Activated naive CD8-positive, alpha-beta T cell treated with anti-CD3 and anti-CD28 coated beads, Interleukin-2, amount 50 U/mL, for 16 hours (primary cell): Measurements from ENCODE around the gene PAIP1.
"Not testable (repeated sequence)": the region's sequence is repeated elsewhere in the genome, so short reads cannot be mapped to it uniquely, and the experiment has no call there.

Experiments
- DNase-seq: peaks from one replicate; pipeline ENCODE4 v3.0.0-alpha.2; 2020; ENCODE audit warnings: low read depth, low spot score

Gene PAIP1

GRCh38 chr5:43514816-43515677, 41.8 kb downstream of the PAIP1 start, which contains the start of gene C5orf34:
C5orf34 (minus strand) TSS chr5:43515148; CDS start chr5:43509339, 5,809 bp downstream.
- peak; percentile 86 for DNase-seq

- DNase-seq = no peak
These were observed 42.4 kb downstream of the PAIP1 start for GRCh38 chr5:43514471-43514815.

GRCh38 chr5:43514025-43514424, 42.9 kb downstream of the PAIP1 start:
- DNase-seq = no peak

GRCh38 chr5:43511062-43511461, 45.8 kb downstream of the PAIP1 start:
- not testable (repeated sequence) for DNase-seq

DNA sequence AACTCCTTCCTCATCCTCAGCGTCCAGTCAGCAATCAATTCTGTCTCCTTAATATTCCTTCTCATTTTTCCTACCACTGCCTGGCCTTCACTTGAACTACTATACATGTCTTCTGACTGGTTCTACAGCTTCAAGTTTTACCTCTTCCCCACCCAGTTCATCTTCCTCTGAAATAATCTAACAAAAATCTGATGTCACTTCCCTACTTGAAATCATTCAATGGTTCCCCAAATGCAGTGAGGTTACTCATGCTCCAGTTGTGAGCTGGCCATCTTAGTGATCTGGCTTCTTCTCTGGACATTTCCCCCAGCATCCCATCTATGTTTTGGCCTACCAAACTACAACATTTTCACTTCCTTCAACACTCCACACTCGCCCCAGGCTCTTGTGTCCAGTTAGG, 58.3 kb downstream of the PAIP1 start:
- DNase-seq = no peak

GRCh38 chr5:43497311-43498104, 59.4 kb downstream of the PAIP1 start:
- no peak for DNase-seq

DNA sequence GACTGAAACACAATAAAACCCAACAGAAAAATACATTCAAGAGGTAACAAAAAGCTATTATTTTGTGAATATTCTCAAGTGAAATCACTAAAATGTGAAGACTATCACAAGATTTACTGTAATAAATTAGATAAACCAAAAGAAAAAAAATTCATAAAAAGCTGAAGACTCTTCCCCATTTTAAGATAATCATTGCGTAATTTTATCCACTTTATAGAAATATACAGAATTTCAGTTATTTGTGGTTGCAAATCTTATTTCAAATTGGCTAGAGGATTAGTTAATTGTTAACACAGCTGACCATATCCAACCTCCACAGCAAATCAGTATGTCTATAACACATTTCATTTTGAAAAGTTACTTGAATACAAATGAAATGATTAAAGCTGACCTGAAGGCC, 65.6 kb downstream of the PAIP1 start:
- DNase-seq = no peak

DNA sequence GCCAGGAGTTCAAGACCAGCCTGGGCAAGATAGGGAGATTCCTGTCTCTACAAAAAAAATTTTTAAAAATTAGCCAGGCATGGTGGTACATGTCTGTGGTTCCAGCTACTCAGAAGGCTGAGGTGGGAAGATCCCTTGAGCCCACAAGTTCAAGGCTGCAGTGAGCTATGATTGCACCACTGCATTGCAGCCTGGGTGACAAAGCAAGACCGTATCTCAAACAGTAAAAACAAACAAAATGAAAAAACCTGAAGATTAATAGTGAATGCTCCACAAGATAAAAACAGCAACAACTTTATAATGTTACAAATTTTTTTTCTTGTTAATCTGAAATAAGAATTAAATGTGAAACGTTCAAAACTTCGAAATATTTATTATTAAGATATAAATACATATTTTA, 70.5 kb downstream of the PAIP1 start:
- DNase-seq = no peak

DNA sequence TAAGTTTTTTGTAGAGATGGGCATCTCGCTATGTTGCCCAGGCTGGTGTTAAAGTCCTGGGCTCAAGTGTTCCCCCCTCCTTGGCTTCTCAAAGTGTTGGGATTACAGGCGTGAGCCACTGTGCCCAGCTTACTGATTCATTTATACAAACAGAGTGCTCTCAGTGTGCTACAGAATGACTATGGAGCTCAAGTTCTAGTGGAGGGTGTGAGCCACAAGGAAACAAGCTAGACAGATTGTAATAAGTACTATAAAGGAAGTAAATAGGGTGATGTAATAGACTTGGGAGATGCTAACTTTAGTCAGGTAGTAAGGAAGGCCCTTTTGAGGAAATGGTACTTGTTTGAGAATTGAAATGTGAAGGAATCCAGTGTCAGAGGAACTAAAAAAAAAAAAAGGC, 71.5 kb downstream of the PAIP1 start:
- no peak for DNase-seq

GRCh38 chr5:43484106-43484849, 72.6 kb downstream of the PAIP1 start:
- DNase-seq = peak; percentile 77

DNA sequence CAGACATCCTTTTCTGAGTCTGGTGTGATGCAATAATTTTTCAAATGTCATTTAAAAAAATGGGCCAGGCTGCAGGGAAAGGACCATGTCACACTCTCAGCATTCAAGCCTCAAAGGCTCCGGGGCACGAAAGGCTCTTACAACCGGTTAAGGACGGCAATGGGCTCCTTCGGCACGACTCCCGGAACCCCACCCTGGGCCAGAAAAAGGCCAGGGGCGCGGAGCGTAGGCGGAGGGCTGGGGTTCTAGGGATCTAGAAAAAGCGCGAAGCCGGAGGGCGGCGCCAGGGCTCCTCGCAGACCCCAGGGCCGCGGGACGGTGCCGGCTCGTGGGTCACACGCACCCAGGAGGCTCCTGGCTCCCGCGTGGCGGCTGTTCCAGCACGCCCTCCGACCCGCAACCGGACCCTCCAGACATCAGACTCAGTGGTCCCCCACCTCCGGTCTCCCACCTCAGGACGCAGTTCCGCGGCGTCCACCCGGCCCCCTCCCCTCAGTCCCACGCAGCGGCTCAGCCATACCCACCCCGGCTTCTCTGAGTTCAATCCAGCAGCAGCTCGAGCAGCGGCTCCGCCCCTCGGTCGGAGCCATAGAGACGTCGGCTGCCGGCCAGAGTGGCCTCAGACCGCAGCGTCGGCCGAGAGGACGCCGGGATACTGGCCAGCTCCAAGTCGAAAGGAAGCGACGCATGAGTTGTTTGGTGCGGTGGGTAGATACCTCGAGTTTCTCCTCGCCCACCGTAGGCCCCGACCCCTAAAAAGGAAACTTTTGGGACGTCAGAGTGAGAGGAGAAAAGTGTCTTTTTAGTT, 73.4 kb downstream of the PAIP1 start, which contains the start of gene TMEM267:
TMEM267 (minus strand) TSS at position 568 of the 808 bp plus-strand sequence. CDS start 29,896 bp downstream, outside the sequence.
- peak; percentile 52 for DNase-seq

DNA sequence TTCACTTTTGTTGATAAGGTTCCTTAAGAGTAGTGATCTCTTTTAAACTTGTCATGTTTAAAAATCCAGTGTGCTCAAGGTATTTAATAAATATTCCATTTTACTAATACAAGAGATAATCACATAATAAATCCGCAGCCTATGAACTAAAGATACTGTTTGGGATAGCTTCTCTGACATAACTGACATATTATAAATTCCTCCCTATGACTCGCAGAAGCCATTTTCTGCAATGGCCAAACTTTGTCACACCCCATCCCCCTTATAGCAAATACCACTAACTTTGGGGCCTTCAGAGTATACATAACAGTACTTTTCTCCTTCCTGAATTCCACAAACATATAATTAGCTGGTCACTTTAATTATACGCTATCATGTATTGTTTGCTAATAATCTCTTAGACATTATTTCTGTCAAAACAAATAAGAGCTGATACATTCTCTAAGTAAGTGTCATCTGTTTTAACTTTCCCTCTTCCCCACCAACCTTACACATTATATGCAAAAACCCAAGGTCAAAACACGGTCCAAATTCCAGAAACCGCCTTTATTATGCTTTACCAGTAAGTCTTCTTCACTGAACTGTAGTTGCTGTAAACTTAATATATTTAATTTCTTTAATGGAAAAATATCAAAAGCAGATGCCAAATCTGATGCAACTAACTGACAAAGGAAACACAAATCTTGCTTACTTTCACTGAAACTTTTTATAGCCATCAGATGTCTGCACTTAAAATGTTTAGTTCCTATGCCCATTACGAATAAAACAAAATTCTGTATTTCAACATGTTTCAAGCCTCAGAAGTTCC, 74.2 kb downstream of the PAIP1 start:
- DNase-seq = no peak
